ENCODE results near the gene ATP8B4. TPM values are rescaled to one million over a fixed set of nuclear protein-coding genes. Genes with fewer than 3 reads are reported as not detected.

The ATP8B4 gene
- total and polyA plus RNA-seq, 10 donors: 1.7 to 42.8 (median 27.7) TPM

- WGBS, 5 donors: 54 to 90% (median 75%) methylated on average over 2 of the region's 2 CpGs
- Histone ChIP-seq H3K27ac (no peak overlapping the region), H3K4me1 (peaks cover 0 to 12% (median 0%) of the 10 kb centered on the region in 6 donors), H3K27me3 (replicated peaks in 1 of 7) (no peaks in the 10 kb centered on the region), H3K36me3 (peaks cover 0 to 33% (median 0%) of the 10 kb centered on the region in 6 donors), H3K4me3 (no peak overlapping the region), H3K9me3 (peaks cover 0 to 8% (median 4%) of the 10 kb centered on the region in 8 donors)
- no peak for DNase-seq
- intact Hi-C loops (cut with DNase I; ENCODE audit: low total_unique reads): no loop called here
- TF ChIP-seq CTCF (IDR thresholded peaks at IDR 0.05 in 8 of 11, conservative IDR thresholded peaks at IDR 0.05 in 3 of 11) (no peak), POLR2AphosphoS5 (IDR thresholded peaks at IDR 0.05) (no peak), POLR2A (IDR thresholded peaks at IDR 0.05) (no peak)
Measured at GRCh38 chr15:49852756-49853155, 266.3 kb downstream of the ATP8B4 start.

- Histone ChIP-seq H3K9me3 (peaks cover 0 to 8% (median 4%) of the 10 kb centered on the region in 8 donors), H3K4me3 (no peak overlapping the region), H3K27ac (no peak overlapping the region), H3K36me3 (peaks cover 0 to 58% (median 0%) of the 10 kb centered on the region in 6 donors), H3K4me1 (no peaks in the 10 kb centered on the region), H3K27me3 (replicated peaks in 1 of 7) (no peaks in the 10 kb centered on the region)
- TF ChIP-seq POLR2A (IDR thresholded peaks at IDR 0.05) (no peak), CTCF (IDR thresholded peaks at IDR 0.05 in 8 of 11, conservative IDR thresholded peaks at IDR 0.05 in 3 of 11) (no peak), POLR2AphosphoS5 (IDR thresholded peaks at IDR 0.05) (no peak)
- intact Hi-C loops (cut with DNase I; ENCODE audit: low total_unique reads): no loop called here
- DNase-seq: no peak
- 52 to 77% (median 67%) methylated on average over 2 of the region's 2 CpGs for WGBS, 5 donors
Measured at GRCh38 chr15:49848807-49849206, 270.2 kb downstream of the ATP8B4 start.

DNA sequence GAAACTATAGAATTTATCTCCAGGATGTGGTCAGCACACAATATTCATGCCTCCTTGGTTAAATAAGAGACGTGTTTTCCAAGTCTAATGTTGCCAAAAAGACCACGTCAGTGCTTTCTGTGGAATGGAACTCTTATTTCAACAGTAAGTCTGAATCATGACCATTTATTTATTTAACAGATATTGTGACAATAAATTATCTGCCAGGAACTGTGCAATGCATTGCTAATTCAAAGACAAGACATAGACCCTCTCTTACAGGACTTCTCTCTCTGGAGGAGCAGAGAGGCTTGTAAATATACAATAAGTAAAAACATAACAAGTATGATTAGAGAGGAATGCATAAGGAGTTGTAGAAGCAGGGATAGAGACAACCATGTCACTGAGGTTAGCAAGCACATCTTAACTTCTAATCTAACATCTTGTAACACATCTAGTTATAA is 270.7 kb downstream of the ATP8B4 start:
- Histone ChIP-seq H3K9me3 (peaks cover 0 to 8% (median 4%) of the 10 kb centered on the region in 8 donors), H3K4me1 (no peaks in the 10 kb centered on the region), H3K27ac (no peak overlapping the region), H3K27me3 (replicated peaks in 1 of 7) (no peaks in the 10 kb centered on the region), H3K4me3 (no peak overlapping the region), H3K36me3 (peaks cover 0 to 58% (median 0%) of the 10 kb centered on the region in 6 donors)
- no peak for TF ChIP-seq POLR2AphosphoS5 (IDR thresholded peaks at IDR 0.05)
- no peak for TF ChIP-seq POLR2A (IDR thresholded peaks at IDR 0.05)
- TF ChIP-seq CTCF (IDR thresholded peaks at IDR 0.05 in 8 of 11, conservative IDR thresholded peaks at IDR 0.05 in 3 of 11): no peak
- WGBS, 5 donors: 80 to 91% (median 86%) methylated on average over 2 of the region's 2 CpGs
- intact Hi-C loops (cut with DNase I; ENCODE audit: low total_unique reads): no loop called here
- DNase-seq: no peak

GRCh38 chr15:49847423-49848281 is 271.4 kb downstream of the ATP8B4 start:
- Histone ChIP-seq H3K27ac (no peak overlapping the region), H3K4me3 (no peak overlapping the region), H3K36me3 (peaks cover 0 to 55% (median 0%) of the 10 kb centered on the region in 6 donors), H3K9me3 (peaks cover 0 to 9% (median 4%) of the 10 kb centered on the region in 8 donors), H3K27me3 (replicated peaks in 1 of 7) (no peaks in the 10 kb centered on the region), H3K4me1 (no peaks in the 10 kb centered on the region)
- 78 to 95% (median 81%) methylated on average over 5 of the region's 5 CpGs for WGBS, 5 donors
- DNase-seq: no peak
- TF ChIP-seq CTCF (IDR thresholded peaks at IDR 0.05 in 8 of 11, conservative IDR thresholded peaks at IDR 0.05 in 3 of 11): no peak
- no peak for TF ChIP-seq POLR2A (IDR thresholded peaks at IDR 0.05)
- no peak for TF ChIP-seq POLR2AphosphoS5 (IDR thresholded peaks at IDR 0.05)
- intact Hi-C loops (cut with DNase I; ENCODE audit: low total_unique reads): no loop called here

Data from spleen (tissue), 11 donors.